GM23338 (cell line): ENCODE results near the gene SELPLG. TPM values are rescaled to one million over a fixed set of nuclear protein-coding genes. Genes with fewer than 3 reads are reported as not detected.

ENCODE experiments used
- ATAC-seq: fragments of 200-7000 bp; cut with Tn5 transposase; 3 replicates; pipeline ENCODE4 v1.9.1; 2020
- DNase-seq: peaks from one replicate; pipeline ENCODE4 v3.0.0-alpha.2; 2015; ENCODE audit warnings: low spot score
- H2AFZ ChIP-seq: fragments of 200-600 bp; sonication (generic); 2 replicates; pipeline ENCODE4 v1.8.0; 2016; ENCODE audit warnings: antibody characterized with exemption, mild to moderate bottlenecking, moderate library complexity
- H3F3A ChIP-seq: fragments of 200-600 bp; sonication (generic); replicated peaks from 2 replicates; pipeline ENCODE4 v1.8.0; 2017; ENCODE audit warnings: antibody characterized with exemption, mixed run types, low read depth
- H3K27ac ChIP-seq: fragments of 200-600 bp; sonication (generic); 2 replicates; pipeline ENCODE4 v1.6.1; 2016; ENCODE audit warnings: low read depth
- H3K27me3 ChIP-seq: fragments of 200-600 bp; sonication (generic); 2 replicates; pipeline ENCODE4 v1.8.0; 2016; ENCODE audit warnings: mild to moderate bottlenecking, mixed run types, moderate library complexity; ENCODE audit not compliant: insufficient read depth
- H3K36me3 ChIP-seq: fragments of 200-600 bp; sonication (generic); 2 replicates; pipeline ENCODE4 v1.8.0; 2016; ENCODE audit warnings: mild to moderate bottlenecking; ENCODE audit not compliant: insufficient read depth
- H3K4me1 ChIP-seq: fragments of 200-600 bp; sonication (generic); 2 replicates; pipeline ENCODE4 v1.8.0; 2016; ENCODE audit warnings: mild to moderate bottlenecking, moderate library complexity; ENCODE audit not compliant: insufficient read depth
- H3K4me2 ChIP-seq: fragments of 200-600 bp; sonication (generic); 2 replicates; pipeline ENCODE4 v1.7.1; 2017; ENCODE audit warnings: mixed run types
- H3K4me3 ChIP-seq: fragments of 200-600 bp; sonication (generic); 2 replicates; pipeline ENCODE4 v1.6.1; 2016; ENCODE audit warnings: mixed run types
- H3K79me2 ChIP-seq: fragments of 200-600 bp; sonication (generic); replicated peaks from 2 replicates; pipeline ENCODE4 v1.8.0; 2017; ENCODE audit warnings: mild to moderate bottlenecking; ENCODE audit not compliant: insufficient read depth
- H3K9me2 ChIP-seq: fragments of 200-600 bp; sonication (generic); 2 replicates; pipeline ENCODE4 v1.8.0; 2017; ENCODE audit not compliant: insufficient read depth
- H4K20me1 ChIP-seq: fragments of 200-600 bp; sonication (generic); replicated peaks from 2 replicates; pipeline ENCODE4 v1.8.0; 2017; ENCODE audit warnings: mild to moderate bottlenecking; ENCODE audit not compliant: insufficient read depth
- H3K27ac Mint-ChIP-seq: 2 replicates; pipeline ENCODE4 v1.8.0; 2020; ENCODE audit warnings: inconsistent platforms, mild to moderate bottlenecking, moderate library complexity, mixed read lengths
- H3K27me3 Mint-ChIP-seq: 3 replicates; pipeline ENCODE4 v1.8.0; 2022; ENCODE audit warnings: low read depth, mild to moderate bottlenecking, moderate library complexity, mixed read lengths, inconsistent platforms; ENCODE audit not compliant: insufficient read depth, poor library complexity
- H3K36me3 Mint-ChIP-seq: 3 replicates; pipeline ENCODE4 v1.8.0; 2021; ENCODE audit warnings: low read depth, mild to moderate bottlenecking, inconsistent platforms, moderate library complexity, mixed read lengths
- H3K4me1 Mint-ChIP-seq: 3 replicates; pipeline ENCODE4 v1.8.0; 2020; ENCODE audit warnings: mild to moderate bottlenecking, inconsistent platforms, mixed read lengths
- H3K4me3 Mint-ChIP-seq: 3 replicates; pipeline ENCODE4 v1.8.0; 2021; ENCODE audit warnings: moderate library complexity, mild to moderate bottlenecking, inconsistent platforms, mixed read lengths
- H3K9me3 Mint-ChIP-seq: 3 replicates; pipeline ENCODE4 v1.8.0; 2020; ENCODE audit warnings: moderate library complexity, mild to moderate bottlenecking, inconsistent platforms, mixed read lengths
- CREB1 ChIP-seq: fragments of 250-450 bp; sonication (Bioruptor Pico); IDR thresholded peaks from 2 replicates; pipeline ENCODE4 v1.5.0; 2020; ENCODE audit warnings: low read depth, mild to moderate bottlenecking, moderate library complexity
- CTCF ChIP-seq, 2 experiments: fragments of 200-600 bp in 1 of 2; sonication (generic) in 1 of 2; conservative IDR thresholded peaks; 2 replicates each; pipeline versions ENCODE4 v1.5.1 to v1.6.1; 2016 to 2017; ENCODE audit warnings: antibody characterized with exemption in 2 of 2, low read depth in 2 of 2, mild to moderate bottlenecking in 2 of 2, moderate library complexity in 1 of 2
- EZH2 ChIP-seq: fragments of 200-600 bp; sonication (generic); IDR thresholded peaks from one replicate; pipeline ENCODE4 v1.8.0; 2017; ENCODE audit warnings: antibody characterized with exemption, mild to moderate bottlenecking, low read depth; ENCODE audit not compliant: unreplicated experiment
- EZH2phosphoT487 ChIP-seq: fragments of 200-600 bp; sonication (generic); IDR thresholded peaks from one replicate; pipeline ENCODE4 v1.8.1; 2018; ENCODE audit warnings: antibody characterized with exemption; ENCODE audit not compliant: unreplicated experiment
- JUNB ChIP-seq: IDR thresholded peaks from one replicate; pipeline ENCODE4 v1.6.1; 2016; ENCODE audit warnings: antibody characterized with exemption; ENCODE audit not compliant: unreplicated experiment
- NANOG ChIP-seq: IDR thresholded peaks from 2 replicates; pipeline ENCODE4 v1.6.1; 2016; ENCODE audit warnings: antibody characterized with exemption, borderline replicate concordance
- POLR2AphosphoS5 ChIP-seq: IDR thresholded peaks from 2 replicates; pipeline ENCODE4 v1.6.1; 2016; ENCODE audit warnings: antibody characterized with exemption, low read depth
- STAT1 ChIP-seq: IDR thresholded peaks from one replicate; pipeline ENCODE4 v1.6.1; 2016; ENCODE audit warnings: antibody characterized with exemption; ENCODE audit not compliant: unreplicated experiment
- ZNF114 ChIP-seq: fragments of 250-450 bp; sonication (Bioruptor Pico); IDR thresholded peaks from 2 replicates; pipeline ENCODE4 v1.5.0; 2020; ENCODE audit warnings: mild to moderate bottlenecking, moderate library complexity
- ZNF331 ChIP-seq: fragments of 250-450 bp; sonication (Bioruptor Pico); IDR thresholded peaks from 2 replicates; pipeline ENCODE4 v1.5.0; 2020; ENCODE audit warnings: low read depth, mild to moderate bottlenecking, moderate library complexity
- polyA plus RNA-seq: library from polyadenylated mRNA; unstranded; fragments of >200 nt; fragmentation: Nextera tagmentation; extraction: Ambion mirVana; gene quantifications from 2 replicates; pipeline ENCODE4 v1.2.1, GENCODE V29; 2016
- total RNA-seq: library from RNA; depleted of rRNA; stranded (reverse); fragments of >200 nt; shearing (Covaris generic); gene quantifications from 2 replicates; pipeline ENCODE4 v1.2.3, GENCODE V29; 2014
- TF ChIP-seq, protein P1 (sequence below): IDR thresholded peaks from 2 replicates; pipeline ENCODE4 v1.6.1; 2016; ENCODE audit warnings: antibody characterized with exemption
- TF ChIP-seq, protein P2 (sequence below): fragments of 250-450 bp; sonication (Bioruptor Pico); IDR thresholded peaks from 2 replicates; pipeline ENCODE4 v1.5.0; 2020; ENCODE audit warnings: mild to moderate bottlenecking, moderate library complexity

The SELPLG gene
- total and polyA plus RNA-seq, 2 experiments from 2014 or later = 0.16 to 0.56 TPM

GRCh38 chr12:108606492-108606891, 27.2 kb downstream of the SELPLG start:
- no peak overlapping the region for H3K4me2 ChIP-seq
- Mint-ChIP-seq H3K27me3 (peaks cover 8% of the 10 kb centered on the region), H3K4me1 (peaks cover 18% of the 10 kb centered on the region), H3K4me3 (no peak overlapping the region), H3K27ac (no peak overlapping the region), H3K36me3 (no peaks in the 10 kb centered on the region), H3K9me3 (no peaks in the 10 kb centered on the region)
- H3K27me3 ChIP-seq = no peaks in the 10 kb centered on the region
- no peaks in the 10 kb centered on the region for H3K9me2 ChIP-seq
- no peak for ATAC-seq
- no peak overlapping the region for H3K4me3 ChIP-seq
- no peaks in the 10 kb centered on the region; the same call in 1 of the 2 replicates for H3K4me1 ChIP-seq
- H3K36me3 ChIP-seq = no peaks in the 10 kb centered on the region
- H2AFZ ChIP-seq = no peak overlapping the region
- H4K20me1 ChIP-seq = no peaks in the 10 kb centered on the region
- H3F3A ChIP-seq = 0 out of 2 replicates have a peak, but pooled peaks cover 6% of the 10 kb centered on the region
- H3K27ac ChIP-seq = no peak overlapping the region
- TF ChIP-seq POLR2AphosphoS5 (no peak), STAT1 (no peak), ZNF114 (CRISPR knock-in tag) (no peak), EZH2 (no peak)
- no peak for DNase-seq
- no peaks in the 10 kb centered on the region for H3K79me2 ChIP-seq

DNA sequence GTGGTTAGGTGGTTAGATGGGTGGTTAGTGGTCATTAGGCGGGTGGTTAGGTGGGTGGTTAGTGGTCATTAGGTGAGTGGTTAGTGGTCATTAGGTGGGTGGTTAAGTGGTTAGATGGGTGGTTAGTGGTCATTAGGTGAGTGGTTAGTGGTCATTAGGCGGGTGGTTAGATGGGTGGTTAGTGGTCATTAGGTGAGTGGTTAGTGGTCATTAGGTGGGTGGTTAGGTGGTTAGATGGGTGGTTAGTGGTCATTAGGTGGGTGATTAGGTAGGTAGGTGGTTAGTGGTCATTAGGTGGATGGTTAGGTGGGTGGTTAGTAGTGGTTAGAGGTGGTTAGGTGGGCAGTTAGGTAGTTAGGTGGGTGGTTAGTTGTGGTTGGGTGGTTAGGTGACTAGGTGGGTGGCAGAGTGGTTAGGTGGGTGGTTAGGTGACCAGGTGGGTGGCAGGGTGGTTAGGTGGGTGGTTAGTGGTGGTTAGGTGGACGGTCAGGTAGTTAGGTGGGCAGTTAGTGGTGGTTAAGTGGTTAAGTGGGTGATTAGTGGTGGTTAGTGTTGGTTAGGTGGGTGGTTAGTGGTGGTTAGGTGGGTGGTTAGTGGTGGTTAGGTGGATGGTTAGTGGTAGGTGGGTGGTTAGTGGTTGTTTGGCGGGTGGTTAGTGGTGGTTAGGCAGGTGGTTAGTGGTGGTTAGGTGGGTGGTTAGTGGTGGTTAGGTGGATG, 27.8 kb downstream of the SELPLG start:
- H3K36me3 ChIP-seq = no peaks in the 10 kb centered on the region
- H3K9me2 ChIP-seq = no peaks in the 10 kb centered on the region
- H3K4me1 Mint-ChIP-seq = peaks cover 18% of the 10 kb centered on the region
- peaks cover 8% of the 10 kb centered on the region for H3K27me3 Mint-ChIP-seq
- H3K27me3 ChIP-seq = no peaks in the 10 kb centered on the region
- H3K4me2 ChIP-seq = no peak overlapping the region
- H3K79me2 ChIP-seq = no peaks in the 10 kb centered on the region
- H3K4me1 ChIP-seq = no peaks in the 10 kb centered on the region; the same call in 1 of the 2 replicates
- no peaks in the 10 kb centered on the region for H3K36me3 Mint-ChIP-seq
- H3K9me3 Mint-ChIP-seq = no peaks in the 10 kb centered on the region
- no peaks in the 10 kb centered on the region for H4K20me1 ChIP-seq
- no peak for DNase-seq
- no peak overlapping the region for H3K4me3 ChIP-seq
- no peak overlapping the region for H3K4me3 Mint-ChIP-seq
- no peak overlapping the region for H2AFZ ChIP-seq
- no peak for ATAC-seq
- H3F3A ChIP-seq = 0 out of 2 replicates have a peak, but pooled peaks cover 6% of the 10 kb centered on the region
- H3K27ac ChIP-seq = no peak overlapping the region
- H3K27ac Mint-ChIP-seq = peak overlapping the region; percentile 48; the same call in 1 of the 2 replicates
- TF ChIP-seq EZH2 (no peak), STAT1 (no peak), POLR2AphosphoS5 (no peak), ZNF114 (CRISPR knock-in tag) (no peak), CREB1 (CRISPR knock-in tag) (no peak), EZH2phosphoT487 (no peak), ZNF331 (CRISPR knock-in tag) (no peak), JUNB (no peak), CTCF (conservative IDR thresholded peaks at IDR 0.05; ENCODE audit: low read depth in 2 of 2) (no peak), NANOG (no peak)
- TF ChIP-seq, protein P1, sequence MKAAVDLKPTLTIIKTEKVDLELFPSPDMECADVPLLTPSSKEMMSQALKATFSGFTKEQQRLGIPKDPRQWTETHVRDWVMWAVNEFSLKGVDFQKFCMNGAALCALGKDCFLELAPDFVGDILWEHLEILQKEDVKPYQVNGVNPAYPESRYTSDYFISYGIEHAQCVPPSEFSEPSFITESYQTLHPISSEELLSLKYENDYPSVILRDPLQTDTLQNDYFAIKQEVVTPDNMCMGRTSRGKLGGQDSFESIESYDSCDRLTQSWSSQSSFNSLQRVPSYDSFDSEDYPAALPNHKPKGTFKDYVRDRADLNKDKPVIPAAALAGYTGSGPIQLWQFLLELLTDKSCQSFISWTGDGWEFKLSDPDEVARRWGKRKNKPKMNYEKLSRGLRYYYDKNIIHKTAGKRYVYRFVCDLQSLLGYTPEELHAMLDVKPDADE = no peak
- TF ChIP-seq, protein P2, sequence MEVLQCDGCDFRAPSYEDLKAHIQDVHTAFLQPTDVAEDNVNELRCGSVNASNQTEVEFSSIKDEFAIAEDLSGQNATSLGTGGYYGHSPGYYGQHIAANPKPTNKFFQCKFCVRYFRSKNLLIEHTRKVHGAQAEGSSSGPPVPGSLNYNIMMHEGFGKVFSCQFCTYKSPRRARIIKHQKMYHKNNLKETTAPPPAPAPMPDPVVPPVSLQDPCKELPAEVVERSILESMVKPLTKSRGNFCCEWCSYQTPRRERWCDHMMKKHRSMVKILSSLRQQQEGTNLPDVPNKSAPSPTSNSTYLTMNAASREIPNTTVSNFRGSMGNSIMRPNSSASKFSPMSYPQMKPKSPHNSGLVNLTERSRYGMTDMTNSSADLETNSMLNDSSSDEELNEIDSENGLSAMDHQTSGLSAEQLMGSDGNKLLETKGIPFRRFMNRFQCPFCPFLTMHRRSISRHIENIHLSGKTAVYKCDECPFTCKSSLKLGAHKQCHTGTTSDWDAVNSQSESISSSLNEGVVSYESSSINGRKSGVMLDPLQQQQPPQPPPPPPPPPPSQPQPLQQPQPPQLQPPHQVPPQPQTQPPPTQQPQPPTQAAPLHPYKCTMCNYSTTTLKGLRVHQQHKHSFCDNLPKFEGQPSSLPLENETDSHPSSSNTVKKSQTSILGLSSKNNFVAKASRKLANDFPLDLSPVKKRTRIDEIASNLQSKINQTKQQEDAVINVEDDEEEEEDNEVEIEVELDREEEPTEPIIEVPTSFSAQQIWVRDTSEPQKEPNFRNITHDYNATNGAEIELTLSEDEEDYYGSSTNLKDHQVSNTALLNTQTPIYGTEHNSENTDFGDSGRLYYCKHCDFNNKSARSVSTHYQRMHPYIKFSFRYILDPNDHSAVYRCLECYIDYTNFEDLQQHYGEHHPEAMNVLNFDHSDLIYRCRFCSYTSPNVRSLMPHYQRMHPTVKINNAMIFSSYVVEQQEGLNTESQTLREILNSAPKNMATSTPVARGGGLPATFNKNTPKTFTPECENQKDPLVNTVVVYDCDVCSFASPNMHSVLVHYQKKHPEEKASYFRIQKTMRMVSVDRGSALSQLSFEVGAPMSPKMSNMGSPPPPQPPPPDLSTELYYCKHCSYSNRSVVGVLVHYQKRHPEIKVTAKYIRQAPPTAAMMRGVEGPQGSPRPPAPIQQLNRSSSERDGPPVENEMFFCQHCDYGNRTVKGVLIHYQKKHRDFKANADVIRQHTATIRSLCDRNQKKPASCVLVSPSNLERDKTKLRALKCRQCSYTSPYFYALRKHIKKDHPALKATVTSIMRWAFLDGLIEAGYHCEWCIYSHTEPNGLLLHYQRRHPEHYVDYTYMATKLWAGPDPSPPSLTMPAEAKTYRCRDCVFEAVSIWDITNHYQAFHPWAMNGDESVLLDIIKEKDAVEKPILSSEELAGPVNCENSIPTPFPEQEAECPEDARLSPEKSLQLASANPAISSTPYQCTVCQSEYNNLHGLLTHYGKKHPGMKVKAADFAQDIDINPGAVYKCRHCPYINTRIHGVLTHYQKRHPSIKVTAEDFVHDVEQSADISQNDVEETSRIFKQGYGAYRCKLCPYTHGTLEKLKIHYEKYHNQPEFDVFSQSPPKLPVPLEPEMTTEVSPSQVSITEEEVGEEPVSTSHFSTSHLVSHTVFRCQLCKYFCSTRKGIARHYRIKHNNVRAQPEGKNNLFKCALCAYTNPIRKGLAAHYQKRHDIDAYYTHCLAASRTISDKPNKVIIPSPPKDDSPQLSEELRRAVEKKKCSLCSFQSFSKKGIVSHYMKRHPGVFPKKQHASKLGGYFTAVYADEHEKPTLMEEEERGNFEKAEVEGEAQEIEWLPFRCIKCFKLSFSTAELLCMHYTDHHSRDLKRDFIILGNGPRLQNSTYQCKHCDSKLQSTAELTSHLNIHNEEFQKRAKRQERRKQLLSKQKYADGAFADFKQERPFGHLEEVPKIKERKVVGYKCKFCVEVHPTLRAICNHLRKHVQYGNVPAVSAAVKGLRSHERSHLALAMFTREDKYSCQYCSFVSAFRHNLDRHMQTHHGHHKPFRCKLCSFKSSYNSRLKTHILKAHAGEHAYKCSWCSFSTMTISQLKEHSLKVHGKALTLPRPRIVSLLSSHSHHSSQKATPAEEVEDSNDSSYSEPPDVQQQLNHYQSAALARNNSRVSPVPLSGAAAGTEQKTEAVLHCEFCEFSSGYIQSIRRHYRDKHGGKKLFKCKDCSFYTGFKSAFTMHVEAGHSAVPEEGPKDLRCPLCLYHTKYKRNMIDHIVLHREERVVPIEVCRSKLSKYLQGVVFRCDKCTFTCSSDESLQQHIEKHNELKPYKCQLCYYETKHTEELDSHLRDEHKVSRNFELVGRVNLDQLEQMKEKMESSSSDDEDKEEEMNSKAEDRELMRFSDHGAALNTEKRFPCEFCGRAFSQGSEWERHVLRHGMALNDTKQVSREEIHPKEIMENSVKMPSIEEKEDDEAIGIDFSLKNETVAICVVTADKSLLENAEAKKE (CRISPR knock-in tag) = no peak
